Activated CD4-positive, alpha-beta T cell treated with anti-CD3 and anti-CD28 coated beads, Interleukin-2, Interleukin-4, amounts not matched to agents 100 ng/mL and 50 ng/mL, durations not matched to agents 16 hours and 8 hours (primary cell): ENCODE results near the gene OR10T2.
"Not testable (repeated sequence)": the region's sequence is repeated elsewhere in the genome, so short reads cannot be mapped to it uniquely, and the experiment has no call there.

ENCODE experiments used
- DNase-seq: peaks from one replicate; pipeline ENCODE4 v3.0.0-alpha.2; 2020; ENCODE audit warnings: low spot score

Gene OR10T2

GRCh38 chr1:158398818-158399514, at the start of gene OR10T2:
TSS of gene OR10T2 (minus strand) at chr1:158399466. CDS start at chr1:158399466, 0 bp downstream.
- DNase-seq = no peak

GRCh38 chr1:158445376-158445775, 46.1 kb upstream of the OR10T2 start:
- DNase-seq = no peak

GRCh38 chr1:158434741-158435140, 35.5 kb upstream of the OR10T2 start:
- DNase-seq = no peak

GRCh38 chr1:158430163-158430562, 30.9 kb upstream of the OR10T2 start:
- DNase-seq = not testable (repeated sequence)

- DNase-seq = no peak
These were observed 26.9 kb upstream of the OR10T2 start, which contains the start of gene OR10K2 for GRCh38 chr1:158426137-158426536. TSS of gene OR10K2 (minus strand) at chr1:158426237. CDS start at chr1:158420866, 5,371 bp downstream.

GRCh38 chr1:158425027-158425426, 25.8 kb upstream of the OR10T2 start:
- DNase-seq = no peak

GRCh38 chr1:158422212-158422611, 22.9 kb upstream of the OR10T2 start:
- no peak for DNase-seq

GRCh38 chr1:158417586-158417985, 18.3 kb upstream of the OR10T2 start:
- no peak for DNase-seq

GRCh38 chr1:158414651-158415345, 15.5 kb upstream of the OR10T2 start:
- DNase-seq = no peak

GRCh38 chr1:158407092-158407491, 7.8 kb upstream of the OR10T2 start:
- no peak for DNase-seq

- DNase-seq = no peak
These were observed 1.6 kb upstream of the OR10T2 start for GRCh38 chr1:158400871-158401270.

- no peak for DNase-seq
These were observed 2.6 kb downstream of the OR10T2 start for GRCh38 chr1:158396646-158397045.

GRCh38 chr1:158393476-158393875, 5.8 kb downstream of the OR10T2 start:
- DNase-seq = no peak

GRCh38 chr1:158391099-158391498, 8.2 kb downstream of the OR10T2 start:
- DNase-seq = no peak

GRCh38 chr1:158390331-158390730, 8.9 kb downstream of the OR10T2 start:
- no peak for DNase-seq

- no peak for DNase-seq
These were observed 24.4 kb downstream of the OR10T2 start for GRCh38 chr1:158374860-158375259.

- DNase-seq = not testable (repeated sequence)
These were observed 25.2 kb downstream of the OR10T2 start for GRCh38 chr1:158374101-158374500.

GRCh38 chr1:158371188-158371953, 27.9 kb downstream of the OR10T2 start:
- peak; percentile 47 for DNase-seq

GRCh38 chr1:158366783-158367182, 32.5 kb downstream of the OR10T2 start:
- DNase-seq = no peak

GRCh38 chr1:158362941-158363340, 36.3 kb downstream of the OR10T2 start:
- no peak for DNase-seq

GRCh38 chr1:158362482-158362881, 36.8 kb downstream of the OR10T2 start:
- no peak for DNase-seq

GRCh38 chr1:158357441-158357840, 41.8 kb downstream of the OR10T2 start:
- no peak for DNase-seq

GRCh38 chr1:158356616-158357015, 42.6 kb downstream of the OR10T2 start:
- no peak for DNase-seq
